ENCODE measurements around the gene CXorf58.
"Not testable (repeated sequence)": the region's sequence is repeated elsewhere in the genome, so short reads cannot be mapped to it uniquely, and the experiment has no call there.

The CXorf58 gene

GRCh38 chrX:23907498-23908218 lies at the start of gene CXorf58, which contains the start of gene APOO:
Gene CXorf58, plus strand, starts transcription at chrX:23908006. Its CDS starts 2,297 bp downstream, at chrX:23910303.
Gene APOO, minus strand, starts transcription at chrX:23907938. Its CDS starts 236 bp downstream, at chrX:23907702.
- peak; percentile 90 for DNase-seq

- not testable (repeated sequence) for DNase-seq
Measured at GRCh38 chrX:23859238-23859637, 48.6 kb upstream of the CXorf58 start.

- DNase-seq, result no peak
Measured at GRCh38 chrX:23861215-23861896, 46.5 kb upstream of the CXorf58 start.

- not testable (repeated sequence) for DNase-seq
Measured at GRCh38 chrX:23861952-23862351, 45.9 kb upstream of the CXorf58 start.

- DNase-seq, result no peak
Measured at GRCh38 chrX:23864742-23865326, 43.0 kb upstream of the CXorf58 start.

- no peak for DNase-seq
Measured at GRCh38 chrX:23870041-23870440, 37.8 kb upstream of the CXorf58 start.

- no peak for DNase-seq
Measured at GRCh38 chrX:23871905-23872546, 35.8 kb upstream of the CXorf58 start.

- DNase-seq, result no peak
Measured at GRCh38 chrX:23879380-23880090, 28.3 kb upstream of the CXorf58 start.

- DNase-seq, result no peak
Measured at GRCh38 chrX:23883737-23884354, 24.0 kb upstream of the CXorf58 start.

GRCh38 chrX:23884427-23885024 lies 23.3 kb upstream of the CXorf58 start:
- DNase-seq, result no peak

GRCh38 chrX:23885803-23886202 lies 22.0 kb upstream of the CXorf58 start:
- no peak for DNase-seq

GRCh38 chrX:23887451-23887850 lies 20.4 kb upstream of the CXorf58 start:
- DNase-seq, result no peak

GRCh38 chrX:23887918-23888317 lies 19.9 kb upstream of the CXorf58 start:
- DNase-seq, result no peak

- DNase-seq, result no peak
Measured at GRCh38 chrX:23888887-23889501, 18.8 kb upstream of the CXorf58 start.

GRCh38 chrX:23890933-23891332 lies 16.9 kb upstream of the CXorf58 start:
- no peak for DNase-seq

GRCh38 chrX:23894993-23895392 lies 12.8 kb upstream of the CXorf58 start:
- not testable (repeated sequence) for DNase-seq

GRCh38 chrX:23896539-23896938 lies 11.3 kb upstream of the CXorf58 start:
- DNase-seq, result not testable (repeated sequence)

- no peak for DNase-seq
Measured at GRCh38 chrX:23896981-23897380, 10.8 kb upstream of the CXorf58 start.

GRCh38 chrX:23898412-23898959 lies 9.3 kb upstream of the CXorf58 start:
- DNase-seq, result no peak

- no peak for DNase-seq
Measured at GRCh38 chrX:23900220-23900797, 7.5 kb upstream of the CXorf58 start.

- no peak for DNase-seq
Measured at GRCh38 chrX:23901060-23901459, 6.7 kb upstream of the CXorf58 start.
